Measurements from ENCODE around the gene TPBGL.
A peak's percentile ranks its signal among the peaks of the same experiment; 100 is the strongest.

Gene TPBGL

GRCh38 chr11:75214411-75214821, 26.2 kb upstream of the TPBGL start:
- peak; percentile 85 for TF ChIP-seq CTCF (IDR thresholded peaks at IDR 0.05; ENCODE audit: low read depth, low read length, missing control alignments)
- in situ Hi-C loops (cut with HindIII; ENCODE audit: low pct_ligation_motif_present, low sequenced_read_pairs), result no loop called here

GRCh38 chr11:75214843-75215242, 25.7 kb upstream of the TPBGL start:
- in situ Hi-C loops (cut with HindIII; ENCODE audit: low pct_ligation_motif_present, low sequenced_read_pairs), result no loop called here
- Histone ChIP-seq H3K4me3 (ENCODE audit: low read depth, low read length) (no peak overlapping the region), H3K27ac (no peak overlapping the region), H3K27me3 (replicated peaks) (no peaks in the 10 kb centered on the region), H3K36me3 (replicated peaks) (no peaks in the 10 kb centered on the region)
- no peak for TF ChIP-seq CTCF (IDR thresholded peaks at IDR 0.05; ENCODE audit: low read depth, low read length, missing control alignments)
- no peak for DNase-seq

More at GRCh38 chr11:75214411-75214821, 26.2 kb upstream of the TPBGL start:
- no peak overlapping the region for H3K27ac ChIP-seq
- no peaks in the 10 kb centered on the region for H3K27me3 ChIP-seq (replicated peaks)
- no peaks in the 10 kb centered on the region for H3K36me3 ChIP-seq (replicated peaks)
- peak; percentile 80 for DNase-seq
- H3K4me3 ChIP-seq (ENCODE audit: low read depth, low read length), result no peak overlapping the region

DNA sequence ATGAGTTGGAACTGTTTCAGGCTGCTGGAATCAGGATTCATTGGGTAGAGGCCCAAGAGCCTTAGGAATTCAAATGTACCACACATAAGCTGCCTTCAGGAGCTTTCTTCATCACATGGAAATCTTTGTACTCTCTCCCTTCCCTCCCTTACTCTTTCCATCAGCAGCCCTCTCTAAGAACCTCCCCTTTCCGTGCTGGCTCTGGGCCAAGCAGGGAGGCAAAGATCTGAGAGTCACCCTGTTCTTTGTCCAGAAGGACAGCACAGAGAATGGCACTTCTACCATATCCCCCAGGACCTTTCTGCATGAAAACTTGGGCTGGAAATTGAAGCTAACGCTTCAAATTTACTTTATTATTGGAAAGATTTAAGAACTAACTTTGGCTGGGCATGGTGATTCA, 20.7 kb upstream of the TPBGL start:
- Histone ChIP-seq H3K27me3 (replicated peaks) (no peaks in the 10 kb centered on the region), H3K36me3 (replicated peaks) (no peaks in the 10 kb centered on the region), H3K27ac (no peak overlapping the region), H3K4me3 (ENCODE audit: low read depth, low read length) (no peak overlapping the region)
- in situ Hi-C loops (cut with HindIII; ENCODE audit: low pct_ligation_motif_present, low sequenced_read_pairs), result no loop called here
- no peak for DNase-seq
- TF ChIP-seq CTCF (IDR thresholded peaks at IDR 0.05; ENCODE audit: low read depth, low read length, missing control alignments), result no peak

GRCh38 chr11:75223954-75224643, 16.5 kb upstream of the TPBGL start:
- H3K27me3 ChIP-seq (replicated peaks), result no peaks in the 10 kb centered on the region
- DNase-seq, result no peak
- H3K36me3 ChIP-seq (replicated peaks), result no peaks in the 10 kb centered on the region
- no peak for TF ChIP-seq CTCF (IDR thresholded peaks at IDR 0.05; ENCODE audit: low read depth, low read length, missing control alignments)
- in situ Hi-C loops (cut with HindIII; ENCODE audit: low pct_ligation_motif_present, low sequenced_read_pairs), result no loop called here
- no peak overlapping the region for H3K27ac ChIP-seq
- no peak overlapping the region for H3K4me3 ChIP-seq (ENCODE audit: low read depth, low read length)

- H3K36me3 ChIP-seq (replicated peaks), result no peaks in the 10 kb centered on the region
- no peak for TF ChIP-seq CTCF (IDR thresholded peaks at IDR 0.05; ENCODE audit: low read depth, low read length, missing control alignments)
- no peak overlapping the region for H3K4me3 ChIP-seq (ENCODE audit: low read depth, low read length)
- H3K27me3 ChIP-seq (replicated peaks), result no peaks in the 10 kb centered on the region
- H3K27ac ChIP-seq, result no peak overlapping the region
- in situ Hi-C loops (cut with HindIII; ENCODE audit: low pct_ligation_motif_present, low sequenced_read_pairs), result no loop called here
- no peak for DNase-seq
Observed at GRCh38 chr11:75225794-75226193, 14.8 kb upstream of the TPBGL start.

GRCh38 chr11:75229466-75229865, 11.1 kb upstream of the TPBGL start:
- Histone ChIP-seq H3K27me3 (replicated peaks) (no peaks in the 10 kb centered on the region), H3K4me3 (ENCODE audit: low read depth, low read length) (no peak overlapping the region), H3K36me3 (replicated peaks) (no peaks in the 10 kb centered on the region), H3K27ac (no peak overlapping the region)
- DNase-seq, result no peak
- no peak for TF ChIP-seq CTCF (IDR thresholded peaks at IDR 0.05; ENCODE audit: low read depth, low read length, missing control alignments)
- in situ Hi-C loops (cut with HindIII; ENCODE audit: low pct_ligation_motif_present, low sequenced_read_pairs), result no loop called here
